ENCODE results near the gene SUPT20HL2. TPM values are rescaled to one million over a fixed set of nuclear protein-coding genes. Genes with fewer than 3 reads are reported as not detected.

SUPT20HL2 gene
- total and polyA plus RNA-seq, 4 donors, result not detected

- WGBS, result 21% methylated on average over 1 of the region's 1 CpG
- Histone ChIP-seq H3K9ac (ENCODE audit: low read depth in 1 of 2, low read length in 2 of 2) (no peak overlapping the region), H3K27me3 (ENCODE audit: control insufficient read depth in 4 of 4, insufficient read depth in 4 of 4, low read length in 3 of 4) (no peaks in the 10 kb centered on the region), H3K4me1 (ENCODE audit: control insufficient read depth in 4 of 4, insufficient read depth in 4 of 4, low read length in 3 of 4) (peaks cover 0 to 7% (median 2%) of the 10 kb centered on the region in 4 donors), H3K27ac (ENCODE audit: low read depth in 1 of 2, low read length in 2 of 2) (no peak overlapping the region), H3K9me3 (ENCODE audit: control insufficient read depth in 4 of 4, low read length in 3 of 4) (no peaks in the 10 kb centered on the region), H3K4me3 (ENCODE audit: low read depth in 1 of 3, low read length in 3 of 3) (no peak overlapping the region), H3K36me3 (ENCODE audit: control insufficient read depth in 4 of 4, insufficient read depth in 3 of 4, low read depth in 1 of 4, low read length in 3 of 4) (no peaks in the 10 kb centered on the region)
- no peak for DNase-seq (ENCODE audit: low spot score)
- no peak for TF ChIP-seq JUND (IDR thresholded peaks at IDR 0.05)
- TF ChIP-seq FOXA2 (IDR thresholded peaks at IDR 0.05), result no peak
- TF ChIP-seq REST (IDR thresholded peaks at IDR 0.05), result no peak
- TF ChIP-seq, protein P1, sequence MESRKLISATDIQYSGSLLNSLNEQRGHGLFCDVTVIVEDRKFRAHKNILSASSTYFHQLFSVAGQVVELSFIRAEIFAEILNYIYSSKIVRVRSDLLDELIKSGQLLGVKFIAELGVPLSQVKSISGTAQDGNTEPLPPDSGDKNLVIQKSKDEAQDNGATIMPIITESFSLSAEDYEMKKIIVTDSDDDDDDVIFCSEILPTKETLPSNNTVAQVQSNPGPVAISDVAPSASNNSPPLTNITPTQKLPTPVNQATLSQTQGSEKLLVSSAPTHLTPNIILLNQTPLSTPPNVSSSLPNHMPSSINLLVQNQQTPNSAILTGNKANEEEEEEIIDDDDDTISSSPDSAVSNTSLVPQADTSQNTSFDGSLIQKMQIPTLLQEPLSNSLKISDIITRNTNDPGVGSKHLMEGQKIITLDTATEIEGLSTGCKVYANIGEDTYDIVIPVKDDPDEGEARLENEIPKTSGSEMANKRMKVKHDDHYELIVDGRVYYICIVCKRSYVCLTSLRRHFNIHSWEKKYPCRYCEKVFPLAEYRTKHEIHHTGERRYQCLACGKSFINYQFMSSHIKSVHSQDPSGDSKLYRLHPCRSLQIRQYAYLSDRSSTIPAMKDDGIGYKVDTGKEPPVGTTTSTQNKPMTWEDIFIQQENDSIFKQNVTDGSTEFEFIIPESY (IDR thresholded peaks at IDR 0.05), result no peak
- no peak for TF ChIP-seq RXRA (IDR thresholded peaks at IDR 0.05)
- no peak for TF ChIP-seq GABPA (IDR thresholded peaks at IDR 0.05 in 1 of 2, conservative IDR thresholded peaks at IDR 0.05 in 1 of 2)
- no peak for TF ChIP-seq NR2F2 (IDR thresholded peaks at IDR 0.05)
- TF ChIP-seq, protein P2, sequence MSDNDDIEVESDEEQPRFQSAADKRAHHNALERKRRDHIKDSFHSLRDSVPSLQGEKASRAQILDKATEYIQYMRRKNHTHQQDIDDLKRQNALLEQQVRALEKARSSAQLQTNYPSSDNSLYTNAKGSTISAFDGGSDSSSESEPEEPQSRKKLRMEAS (IDR thresholded peaks at IDR 0.05), result no peak
- TF ChIP-seq YY1 (IDR thresholded peaks at IDR 0.05), result no peak
- TF ChIP-seq RAD21 (IDR thresholded peaks at IDR 0.05), result no peak
- no peak for TF ChIP-seq HNF4A (conservative IDR thresholded peaks at IDR 0.05)
- TF ChIP-seq HNF4G (IDR thresholded peaks at IDR 0.05), result no peak
Observed at GRCh38 chrX:24317567-24317966, 3.7 kb upstream of the SUPT20HL2 start.

GRCh38 chrX:24316111-24316510, 2.2 kb upstream of the SUPT20HL2 start:
- 89% methylated on average over 1 of the region's 1 CpG for WGBS
- no peak overlapping the region for H3K9ac ChIP-seq (ENCODE audit: low read depth in 1 of 2, low read length in 2 of 2)
- no peaks in the 10 kb centered on the region for H3K4me1 ChIP-seq (ENCODE audit: control insufficient read depth in 4 of 4, insufficient read depth in 4 of 4, low read length in 3 of 4)
- no peak overlapping the region for H3K4me3 ChIP-seq (ENCODE audit: low read depth in 1 of 3, low read length in 3 of 3)
- no peak overlapping the region for H3K27ac ChIP-seq (ENCODE audit: low read depth in 1 of 2, low read length in 2 of 2)
- no peaks in the 10 kb centered on the region for H3K36me3 ChIP-seq (ENCODE audit: control insufficient read depth in 4 of 4, insufficient read depth in 3 of 4, low read depth in 1 of 4, low read length in 3 of 4)
- H3K27me3 ChIP-seq (ENCODE audit: control insufficient read depth in 4 of 4, insufficient read depth in 4 of 4, low read length in 3 of 4), result no peaks in the 10 kb centered on the region
- no peak for DNase-seq (ENCODE audit: low spot score)
- H3K9me3 ChIP-seq (ENCODE audit: control insufficient read depth in 4 of 4, low read length in 3 of 4), result no peaks in the 10 kb centered on the region
- TF ChIP-seq HNF4G (IDR thresholded peaks at IDR 0.05) (no peak), FOXA1 (IDR thresholded peaks at IDR 0.05) (no peak), YY1 (IDR thresholded peaks at IDR 0.05) (no peak), SP1 (IDR thresholded peaks at IDR 0.05) (no peak), TAF1 (conservative IDR thresholded peaks at IDR 0.05) (no peak), NR2F2 (IDR thresholded peaks at IDR 0.05) (no peak), RAD21 (IDR thresholded peaks at IDR 0.05) (no peak), JUND (IDR thresholded peaks at IDR 0.05) (no peak), EGR1 (IDR thresholded peaks at IDR 0.05; ENCODE audit: low read depth in 2 of 2) (no peak), GABPA (IDR thresholded peaks at IDR 0.05 in 1 of 2, conservative IDR thresholded peaks at IDR 0.05 in 1 of 2) (no peak), ATF3 (IDR thresholded peaks at IDR 0.05) (no peak), RXRA (IDR thresholded peaks at IDR 0.05) (no peak), HNF4A (conservative IDR thresholded peaks at IDR 0.05) (no peak), FOXA2 (IDR thresholded peaks at IDR 0.05) (no peak), CTCF (IDR thresholded peaks at IDR 0.05; ENCODE audit: low read depth, low read length, missing input control) (no peak)
- TF ChIP-seq, protein P2 (IDR thresholded peaks at IDR 0.05), result no peak
- TF ChIP-seq, protein P1 (IDR thresholded peaks at IDR 0.05), result no peak

Measured in liver (tissue), 9 donors.